ENCODE data around the gene IL18R1.

IL18R1 gene

GRCh38 chr2:102355526-102356380, at the start of gene IL18R1:
Gene IL18R1, plus strand, starts transcription at chr2:102355796. Its CDS starts 6,865 bp downstream, at chr2:102362661.
- DNase-seq (ENCODE audit: extremely low read depth, low read depth) = peak; percentile 34

GRCh38 chr2:102306125-102306524, 49.5 kb upstream of the IL18R1 start:
- no peak for TF ChIP-seq CTCF (IDR thresholded peaks at IDR 0.05; ENCODE audit: low read depth, low read length)

More at GRCh38 chr2:102355526-102356380, at the start of gene IL18R1:
- TF ChIP-seq CTCF (IDR thresholded peaks at IDR 0.05; ENCODE audit: low read depth, low read length) = peak; percentile 58

GRCh38 chr2:102310964-102311640, 44.5 kb upstream of the IL18R1 start, which contains the start of gene IL1RL1:
Gene IL1RL1, plus strand, starts transcription at chr2:102311563. Its CDS starts 26,702 bp downstream, at chr2:102338265.
- TF ChIP-seq CTCF (IDR thresholded peaks at IDR 0.05; ENCODE audit: low read depth, low read length) = no peak
- no peak for DNase-seq (ENCODE audit: extremely low read depth, low read depth)

More at GRCh38 chr2:102306125-102306524, 49.5 kb upstream of the IL18R1 start:
- no peak for DNase-seq (ENCODE audit: extremely low read depth, low read depth)

- DNase-seq (ENCODE audit: extremely low read depth, low read depth) = no peak
- no peak for TF ChIP-seq CTCF (IDR thresholded peaks at IDR 0.05; ENCODE audit: low read depth, low read length)
Measured at GRCh38 chr2:102313025-102313424, 42.6 kb upstream of the IL18R1 start.

- DNase-seq (ENCODE audit: extremely low read depth, low read depth) = no peak
- TF ChIP-seq CTCF (IDR thresholded peaks at IDR 0.05; ENCODE audit: low read depth, low read length) = no peak
Measured at GRCh38 chr2:102313471-102313870, 42.1 kb upstream of the IL18R1 start.

GRCh38 chr2:102313950-102314349, 41.6 kb upstream of the IL18R1 start:
- no peak for TF ChIP-seq CTCF (IDR thresholded peaks at IDR 0.05; ENCODE audit: low read depth, low read length)
- no peak for DNase-seq (ENCODE audit: extremely low read depth, low read depth)

GRCh38 chr2:102315921-102316320, 39.7 kb upstream of the IL18R1 start:
- DNase-seq (ENCODE audit: extremely low read depth, low read depth) = no peak
- no peak for TF ChIP-seq CTCF (IDR thresholded peaks at IDR 0.05; ENCODE audit: low read depth, low read length)

Measured in AG09319 (cell line).